HG03280 (cell line): Measurements from ENCODE around the gene CNTN6.

Experiments used
- ATAC-seq: cut with Tn5 transposase; IDR thresholded peaks from one replicate; pipeline ENCODE4 v1.9.1; 2021; ENCODE audit warnings: mild to moderate bottlenecking, moderate library complexity; ENCODE audit not compliant: unreplicated experiment

The CNTN6 gene

DNA sequence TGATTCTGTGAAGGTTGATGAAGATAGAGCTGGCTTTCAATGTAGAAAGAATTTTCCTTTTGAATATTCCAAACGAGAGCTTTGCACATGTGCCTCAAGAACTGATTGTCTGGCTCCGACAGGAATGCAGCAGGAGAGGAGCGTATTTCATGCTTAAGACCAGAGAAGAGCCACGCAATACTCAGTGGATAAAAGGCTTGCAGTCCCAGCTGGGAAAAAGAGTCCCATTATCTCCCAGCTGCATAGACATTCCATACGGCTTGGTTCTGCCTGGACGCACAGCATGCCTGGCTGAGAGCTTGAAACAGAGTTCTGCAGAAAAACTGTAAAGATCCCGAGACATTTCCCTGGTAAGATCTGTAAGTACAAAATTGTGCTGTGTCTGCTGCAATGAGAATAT is at the start of gene CNTN6:
Gene CNTN6 (plus strand): TSS at position 254 of the 400 bp plus-strand sequence. CDS start 54,985 bp downstream, outside the sequence.
- no peak for ATAC-seq

DNA sequence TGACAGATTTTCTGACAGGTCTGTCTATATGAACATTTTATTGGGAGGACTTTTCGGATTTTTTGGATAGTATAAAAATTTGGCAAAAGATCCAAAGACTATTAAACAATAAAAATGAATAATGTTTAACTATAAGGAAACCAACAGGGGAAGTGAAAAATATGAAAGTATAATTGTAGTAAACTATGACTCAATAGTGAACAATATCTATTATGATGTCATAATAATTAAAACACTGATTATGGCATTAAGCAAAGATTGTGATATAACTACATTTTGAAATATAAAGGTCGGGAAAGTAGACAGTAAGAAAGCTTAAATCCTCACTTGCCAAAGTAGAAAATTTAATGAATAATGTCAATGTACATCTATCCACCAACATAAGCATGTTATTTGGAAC is 44.3 kb upstream of the CNTN6 start:
- no peak for ATAC-seq

DNA sequence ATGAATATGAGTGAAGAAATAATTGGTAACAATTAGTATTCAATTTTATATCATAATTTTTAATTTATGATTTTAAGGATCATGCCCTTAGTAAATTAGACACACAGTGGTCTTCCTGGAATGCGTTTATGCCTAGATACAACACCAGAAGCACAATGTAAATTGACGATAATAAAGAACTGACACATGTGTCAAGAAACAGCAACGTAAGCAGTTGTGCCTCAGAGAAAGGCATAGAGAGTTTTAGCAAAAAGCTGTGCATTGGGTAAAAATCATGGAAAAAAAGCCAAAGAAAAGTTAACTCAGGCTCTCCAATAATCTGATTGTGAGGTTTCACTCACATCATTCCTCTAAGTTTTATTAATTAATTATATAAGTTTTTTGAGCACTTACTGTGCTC is 37.0 kb upstream of the CNTN6 start:
- no peak for ATAC-seq

DNA sequence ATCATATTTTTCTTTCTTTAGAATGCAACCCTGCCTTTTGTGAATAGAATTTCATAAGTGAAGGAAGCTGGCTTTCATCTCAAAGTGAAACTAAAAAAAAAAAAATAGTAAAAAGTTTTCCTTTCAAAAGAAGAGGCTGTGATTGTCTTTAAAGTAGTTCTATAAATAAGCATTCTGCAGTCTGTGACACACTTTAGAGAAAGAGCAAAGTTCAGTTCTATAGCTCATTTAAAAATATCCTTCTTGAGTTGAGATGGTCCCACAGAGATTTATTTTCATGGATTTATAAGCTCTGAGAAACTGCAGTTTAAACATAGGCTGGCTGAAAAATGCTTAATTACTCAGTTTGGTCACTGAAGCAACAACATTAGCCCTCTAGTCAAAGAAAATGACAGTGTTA is 36.1 kb upstream of the CNTN6 start:
- ATAC-seq, result no peak

DNA sequence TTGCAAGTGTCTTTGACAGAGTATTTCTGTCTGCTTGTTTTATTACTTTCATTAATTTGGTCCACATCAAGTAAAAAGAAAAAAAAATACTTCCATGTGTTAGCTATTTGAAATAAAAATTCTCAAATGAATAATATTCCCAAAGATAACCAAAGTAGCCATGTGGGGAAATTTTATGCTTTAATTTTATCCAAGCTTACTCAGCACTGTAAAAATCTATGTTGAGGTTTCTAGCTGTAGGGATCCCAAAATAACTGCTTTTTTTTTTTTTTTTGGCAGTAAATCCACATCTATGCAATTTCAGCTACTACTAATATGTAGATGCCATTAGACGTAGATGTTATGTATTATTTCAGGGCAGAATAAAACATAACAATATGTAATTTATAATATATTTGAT is 35.4 kb upstream of the CNTN6 start:
- ATAC-seq, result no peak

DNA sequence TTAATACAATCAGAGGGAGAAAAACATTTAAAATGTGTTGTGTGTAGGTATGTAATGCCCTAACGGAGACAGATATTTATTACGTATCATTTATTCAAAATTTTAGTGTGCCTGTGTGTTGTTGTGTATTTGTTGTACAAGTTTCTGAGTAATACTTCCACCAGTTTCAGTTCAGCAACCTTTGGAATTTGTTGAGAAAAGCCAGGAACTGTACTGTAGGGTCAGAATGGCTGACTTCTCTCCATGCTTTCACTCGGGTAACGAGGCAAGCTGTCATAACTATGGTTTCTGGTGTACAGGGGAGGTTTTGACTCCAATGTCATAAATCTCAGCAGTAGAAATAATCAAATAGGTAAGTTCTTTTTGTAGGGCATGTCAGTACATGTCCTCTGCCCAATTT is 23.8 kb upstream of the CNTN6 start:
- ATAC-seq, result no peak

DNA sequence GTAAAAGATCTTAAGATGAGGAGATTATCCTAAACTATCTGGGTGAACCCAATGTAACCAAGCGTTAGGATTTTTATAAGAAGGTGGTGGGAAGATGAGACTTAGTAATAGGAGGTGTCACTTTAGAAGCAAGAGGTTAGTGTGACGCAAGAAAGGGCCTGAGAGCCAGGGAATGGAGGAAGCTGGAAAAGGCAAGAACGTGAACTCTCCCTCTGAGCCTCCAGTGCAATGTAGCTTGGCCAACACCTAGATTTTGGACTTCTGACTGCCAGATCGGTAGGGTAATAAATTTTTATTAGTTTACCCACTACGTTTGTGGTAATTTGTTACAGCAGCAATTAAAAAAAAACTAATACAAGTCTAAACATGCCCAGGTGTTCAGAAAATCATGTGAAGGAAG is 20.8 kb upstream of the CNTN6 start:
- ATAC-seq, result no peak

DNA sequence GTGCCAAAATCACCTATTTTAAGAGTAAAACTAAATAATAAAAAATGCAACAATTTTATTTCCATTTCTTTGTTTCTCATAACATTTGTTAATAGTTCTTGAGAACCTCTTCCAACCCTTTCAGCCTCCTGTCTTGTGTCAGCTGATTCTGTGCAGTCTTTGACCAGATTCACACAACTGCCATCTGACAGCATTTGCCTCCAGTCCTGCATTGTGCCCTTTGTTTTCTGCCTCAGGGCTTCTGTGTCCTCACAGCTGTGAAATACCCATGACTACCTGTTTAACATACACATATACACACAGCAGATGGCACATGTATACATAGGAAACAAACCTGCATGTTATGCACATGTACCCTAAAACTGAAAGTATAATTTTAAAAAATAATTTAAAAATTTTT is 13.2 kb upstream of the CNTN6 start:
- no peak for ATAC-seq

DNA sequence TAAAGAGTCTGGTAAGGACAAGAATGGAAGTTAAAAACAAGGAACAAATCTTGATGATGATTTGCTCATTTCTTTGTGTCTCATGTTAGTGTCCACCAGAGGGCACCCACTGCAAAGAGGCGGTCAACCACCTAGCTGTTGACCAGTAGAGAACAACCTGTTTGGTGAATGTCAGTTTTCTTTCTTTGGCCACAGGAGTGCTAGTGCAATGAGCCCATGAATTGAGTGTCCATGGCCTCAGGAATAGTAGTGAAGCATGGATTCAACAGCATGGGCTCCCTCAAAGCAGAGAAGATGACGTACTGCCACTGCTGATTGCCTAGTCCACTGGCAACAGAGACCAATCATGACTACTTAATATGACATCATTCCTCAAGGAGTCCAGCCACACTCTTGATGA is 10.7 kb upstream of the CNTN6 start:
- ATAC-seq, result peak; percentile 69

DNA sequence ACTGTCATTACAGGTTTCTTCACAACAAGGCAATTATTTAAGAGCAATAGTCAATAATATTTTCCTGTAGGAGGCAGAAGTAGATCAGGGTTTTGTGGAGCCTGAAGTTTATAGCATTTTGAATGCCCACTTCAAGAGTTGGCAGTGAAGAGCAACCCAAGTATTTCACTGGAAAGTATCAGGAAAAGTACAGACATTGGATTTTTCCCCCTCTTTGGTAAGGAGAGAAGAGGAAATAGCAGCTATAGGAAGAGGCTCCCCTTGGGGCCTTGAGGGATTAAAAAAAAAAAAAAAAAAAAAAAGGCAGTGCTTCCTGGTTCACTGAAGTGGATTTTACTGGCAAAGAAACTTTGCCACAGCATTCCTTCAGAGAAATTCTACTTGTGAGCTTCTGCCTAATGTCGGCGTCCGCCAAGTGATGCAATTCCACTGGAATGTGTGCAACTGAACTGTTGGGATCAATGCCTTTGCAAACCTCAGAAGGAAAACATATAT is 5.7 kb upstream of the CNTN6 start:
- no peak for ATAC-seq

DNA sequence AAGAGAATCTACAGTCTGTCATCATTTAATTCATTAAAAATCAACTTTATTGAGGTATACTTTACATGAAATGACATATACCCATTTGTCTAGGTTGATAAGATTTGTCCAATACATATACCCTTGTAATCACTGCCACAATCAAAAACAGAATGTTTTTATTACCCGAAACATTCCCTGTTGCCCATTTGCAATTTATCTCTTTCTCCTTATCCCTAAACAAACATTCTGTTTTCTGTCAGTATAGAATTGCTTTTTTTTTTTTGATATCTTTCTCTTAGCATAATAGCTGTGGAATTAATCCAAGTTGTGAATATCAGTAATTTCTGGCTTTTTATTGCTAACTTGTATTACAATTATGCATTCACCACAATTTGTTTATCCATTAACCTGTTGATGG is 4.3 kb upstream of the CNTN6 start:
- no peak for ATAC-seq

DNA sequence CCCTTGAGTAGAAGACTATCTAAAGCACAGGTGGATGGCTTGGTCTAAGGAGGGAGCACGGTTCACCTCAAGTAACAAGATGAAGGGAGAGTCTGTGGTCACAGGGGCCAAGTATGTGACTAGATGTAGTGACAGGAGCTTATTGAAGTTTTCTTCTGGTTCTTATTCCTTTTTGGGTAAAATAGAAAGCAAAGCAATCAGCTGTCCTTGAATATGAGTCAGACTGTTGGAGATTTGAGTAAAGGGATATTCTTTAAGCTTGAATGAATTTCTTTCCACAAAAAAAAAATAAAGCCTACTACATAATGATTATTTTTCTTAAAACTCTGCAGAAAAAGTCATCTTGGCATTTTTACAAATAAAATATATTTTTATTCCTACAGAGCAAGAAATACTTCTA is 1.5 kb upstream of the CNTN6 start:
- ATAC-seq, result no peak

DNA sequence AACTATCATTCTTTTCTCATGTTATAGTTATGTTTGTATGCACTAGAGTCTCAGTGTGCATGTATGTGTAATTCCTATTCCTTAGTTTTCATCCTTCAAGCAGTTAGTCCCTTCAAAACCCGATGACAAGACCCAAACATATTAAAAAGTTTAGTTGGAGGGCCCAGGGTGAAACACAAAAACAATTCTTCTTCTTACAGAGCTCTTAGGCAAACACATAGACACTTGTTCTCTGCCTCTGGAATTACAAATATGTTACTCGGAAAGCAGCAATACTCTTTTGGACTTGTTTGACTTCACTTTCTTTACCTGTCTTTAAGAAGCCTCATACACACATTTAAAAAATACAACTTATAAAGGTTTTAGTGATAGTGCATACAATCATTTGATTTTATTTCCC is 763 bp upstream of the CNTN6 start:
- no peak for ATAC-seq

DNA sequence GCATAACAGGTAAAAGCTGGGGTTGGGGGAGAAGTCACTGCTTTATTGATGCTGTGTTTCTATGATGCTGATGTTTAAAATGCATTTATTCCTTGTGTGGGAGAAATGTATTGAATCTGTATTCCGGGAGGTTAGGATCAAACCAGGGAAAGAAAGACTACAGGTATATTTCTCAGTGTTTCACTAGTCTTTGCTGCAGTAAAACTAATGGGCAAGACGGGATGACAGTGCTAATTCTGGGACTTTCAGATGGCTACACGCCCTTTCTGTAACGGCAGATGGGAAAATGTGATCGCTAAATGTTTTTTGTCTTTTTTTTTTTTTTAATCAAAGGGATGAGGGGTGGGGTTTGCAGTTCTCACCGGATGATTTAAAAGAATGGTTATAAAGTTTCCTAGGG is 393 bp downstream of the CNTN6 start:
- ATAC-seq, result no peak

DNA sequence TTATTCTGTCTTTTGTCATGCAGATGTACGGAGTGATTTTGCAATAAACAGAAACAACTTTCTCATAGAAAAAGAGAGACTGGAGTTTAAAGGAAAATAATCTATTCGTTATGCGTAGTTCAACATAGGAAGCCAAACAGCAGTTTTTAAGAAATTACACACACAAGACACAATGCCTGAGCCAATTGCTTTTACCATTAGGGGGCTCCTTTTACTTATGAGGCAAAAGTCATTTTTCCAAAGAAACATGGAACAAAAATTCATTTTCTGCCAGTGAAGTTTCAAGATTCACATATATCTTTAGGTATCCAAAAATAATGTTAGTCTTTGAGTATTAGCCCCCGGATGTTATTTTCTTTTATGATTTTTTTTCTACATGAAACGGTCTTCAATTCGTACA is 10.7 kb downstream of the CNTN6 start:
- no peak for ATAC-seq

DNA sequence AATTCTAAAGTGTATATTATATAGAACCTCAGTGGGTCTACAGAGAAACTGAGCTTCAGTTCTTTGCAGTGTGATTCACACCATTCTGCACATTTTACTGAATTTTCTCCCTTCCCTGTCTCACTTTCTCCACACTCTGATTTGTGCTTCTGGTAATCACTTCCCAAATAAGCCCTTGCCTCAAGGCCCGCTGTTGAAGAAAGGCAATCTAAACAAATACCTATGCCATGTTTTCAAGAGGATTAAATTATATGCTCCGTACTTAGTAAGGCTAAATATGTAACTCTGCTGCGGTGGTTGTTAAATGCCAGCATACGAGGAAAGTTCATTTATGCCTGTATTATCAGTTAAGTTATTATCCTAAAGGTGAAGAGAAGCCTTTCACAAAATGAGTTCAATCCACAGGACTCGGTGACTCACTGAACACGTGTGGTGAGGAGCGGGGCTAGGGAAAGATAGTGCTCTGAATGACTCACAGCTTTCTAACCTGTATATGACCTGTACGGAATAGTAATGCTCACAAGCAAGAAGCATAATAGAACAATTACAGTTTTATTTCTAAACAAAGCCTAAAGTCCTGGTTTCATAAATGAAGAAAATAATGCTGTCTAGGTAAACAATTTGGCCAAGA is 25.1 kb downstream of the CNTN6 start:
- no peak for ATAC-seq

DNA sequence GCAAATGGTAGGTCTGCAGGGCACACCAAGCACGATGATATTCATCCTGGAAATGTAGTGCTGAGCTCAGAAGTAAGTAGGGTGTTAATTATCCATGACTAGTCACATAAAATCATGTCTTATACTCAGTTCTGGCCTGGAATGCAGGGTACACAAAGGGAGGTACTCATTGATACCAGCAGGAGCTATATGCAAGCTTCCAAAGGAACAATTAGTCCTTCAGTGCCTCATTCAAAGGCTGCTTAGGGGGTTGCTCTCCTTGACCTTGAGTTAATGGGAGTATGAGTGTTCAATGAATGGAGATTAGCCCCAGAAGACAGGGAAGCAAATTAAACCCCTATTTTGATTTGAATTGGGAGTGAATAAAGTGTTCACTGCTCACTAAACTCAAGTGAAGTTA is 38.3 kb downstream of the CNTN6 start:
- ATAC-seq, result no peak

DNA sequence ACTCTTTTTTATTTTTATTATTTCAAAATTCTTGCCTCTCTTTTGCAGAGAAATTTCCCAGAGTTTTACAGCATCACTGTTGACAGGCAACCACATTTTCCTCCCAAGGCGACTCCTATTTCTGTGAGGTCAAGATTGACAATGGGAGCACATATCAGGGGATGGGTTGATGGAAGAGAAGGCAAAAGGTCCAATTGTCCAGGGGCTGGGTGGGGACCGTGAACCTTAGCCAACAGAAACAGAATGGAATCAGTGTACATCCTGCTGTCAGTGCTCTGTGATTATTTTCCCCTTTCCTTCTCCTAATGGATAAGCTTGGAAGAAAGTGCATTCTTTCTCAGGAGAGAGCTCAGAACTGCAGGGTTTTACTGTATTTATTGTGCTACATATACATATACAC is 42.4 kb downstream of the CNTN6 start:
- ATAC-seq, result no peak

DNA sequence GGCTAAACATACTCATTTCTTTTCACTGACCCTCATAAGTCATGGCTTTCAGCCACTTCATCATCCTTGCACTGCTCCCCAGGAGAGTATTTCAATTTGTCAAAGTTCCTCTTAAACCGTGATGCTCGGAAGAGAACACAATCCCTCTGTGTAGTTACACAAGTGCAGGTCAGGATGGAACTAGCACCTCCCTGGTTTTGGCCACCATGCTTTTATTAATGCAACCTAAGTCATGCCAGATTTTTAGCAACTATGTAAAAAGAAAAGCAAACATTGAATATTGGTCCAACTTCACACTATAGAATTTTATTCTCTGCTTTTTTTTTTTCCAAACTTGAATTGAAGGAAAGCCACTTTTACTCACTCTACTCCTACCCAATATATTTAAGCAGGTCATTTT is 45.2 kb downstream of the CNTN6 start:
- no peak for ATAC-seq

DNA sequence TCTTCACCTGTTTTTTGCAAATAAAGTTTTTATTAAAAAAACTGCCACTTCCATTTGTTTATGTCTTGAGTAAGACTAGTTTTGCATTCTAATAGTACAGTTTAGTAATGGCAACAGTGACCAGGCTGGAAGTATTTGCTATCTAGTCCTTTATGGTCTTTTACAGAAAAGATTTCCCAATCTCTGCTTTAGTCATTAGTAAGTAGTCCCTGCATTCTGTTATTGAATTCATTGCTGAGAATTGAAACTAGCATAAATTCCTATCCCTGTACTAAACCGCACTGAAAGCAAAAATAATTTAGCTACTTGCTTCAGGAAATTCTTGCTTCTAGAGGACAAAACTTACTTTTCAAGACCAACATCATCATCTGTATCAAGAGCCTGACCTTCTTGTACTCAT is 46.2 kb downstream of the CNTN6 start:
- no peak for ATAC-seq

DNA sequence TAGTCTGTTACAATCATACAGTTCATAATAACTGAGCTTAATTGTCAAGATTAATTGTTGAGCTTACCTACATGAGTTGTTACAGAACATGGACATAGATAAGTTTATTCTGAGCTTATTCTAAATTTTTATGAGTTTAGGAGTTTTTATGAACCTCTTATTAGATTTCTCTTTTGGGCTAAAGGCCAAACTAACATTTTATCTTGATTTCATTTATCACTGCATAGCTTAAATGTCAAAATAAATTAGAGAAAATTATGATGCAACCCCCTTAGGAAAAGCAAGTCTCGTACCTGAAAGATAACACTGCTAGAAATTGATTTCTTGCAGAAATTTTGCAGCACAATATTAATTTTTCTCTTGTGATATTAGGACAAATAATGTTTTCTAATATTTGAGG is 54.5 kb downstream of the CNTN6 start:
- ATAC-seq, result no peak

DNA sequence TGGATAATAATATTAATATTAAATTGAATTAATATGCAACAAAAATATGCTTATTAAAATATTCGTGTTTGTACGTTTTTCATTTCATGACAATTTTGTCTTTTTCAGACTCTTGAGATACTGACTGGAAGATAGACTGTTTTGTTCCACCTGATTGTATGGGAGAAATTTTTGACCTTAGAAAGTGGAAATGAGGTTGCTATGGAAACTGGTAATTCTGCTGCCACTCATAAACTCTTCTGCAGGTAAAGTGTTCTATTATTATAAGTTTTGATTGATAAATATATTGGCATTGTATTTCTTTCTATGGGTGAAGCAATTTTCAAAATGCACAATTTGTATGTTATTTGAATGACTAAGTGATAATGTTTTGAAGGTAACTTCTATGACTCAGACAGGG is 55.0 kb downstream of the CNTN6 start:
- no peak for ATAC-seq

DNA sequence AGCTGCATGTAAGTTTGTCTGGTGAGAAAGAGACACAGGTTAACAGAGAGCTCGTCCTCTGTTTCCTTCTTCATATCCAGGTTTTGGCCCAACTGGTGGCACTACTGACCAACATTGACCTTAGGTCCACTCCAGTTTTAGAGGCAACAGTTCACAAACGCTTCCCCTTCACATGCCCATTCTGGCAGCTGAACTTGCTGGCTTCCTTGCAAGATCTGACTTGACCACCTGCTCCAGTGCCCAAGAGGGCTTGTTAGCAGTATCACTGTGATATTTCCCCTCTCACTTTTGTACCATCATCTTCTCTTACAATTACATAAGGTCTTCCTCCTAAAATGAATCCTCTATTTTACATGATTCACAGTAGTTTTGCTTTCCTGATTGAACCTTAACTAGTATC is 71.3 kb downstream of the CNTN6 start:
- no peak for ATAC-seq
